Measurements from ENCODE around the gene ABLIM3. TPM values are rescaled to one million over a fixed set of nuclear protein-coding genes. Genes with fewer than 3 reads are reported as not detected.

Gene ABLIM3
- total RNA-seq, 4 donors from 2014 or later = 1.6 to 26.4 (median 5.7) TPM

DNA sequence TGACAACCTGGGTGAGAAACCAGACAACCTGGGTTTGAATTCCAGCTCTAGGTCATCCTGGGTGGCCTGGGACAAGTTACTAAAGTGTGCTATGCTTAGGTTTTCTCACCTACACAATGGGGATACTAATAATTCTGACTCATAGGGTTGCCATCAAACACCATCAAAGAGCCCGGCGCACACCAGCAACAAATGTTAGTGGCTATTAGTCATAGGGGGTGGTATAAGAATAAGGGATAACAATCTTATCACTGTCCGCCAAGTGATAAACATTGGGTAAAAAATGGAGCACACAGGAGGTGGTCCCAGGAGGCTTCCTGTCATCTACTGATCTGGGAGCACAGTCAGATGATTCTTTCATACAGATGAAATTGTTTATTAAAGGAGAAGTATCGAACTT is 68.9 kb downstream of the ABLIM3 start:
- no peak overlapping the region for H3K27ac ChIP-seq
- no peak for TF ChIP-seq POLR2A (IDR thresholded peaks at IDR 0.05)
- TF ChIP-seq, protein P1, sequence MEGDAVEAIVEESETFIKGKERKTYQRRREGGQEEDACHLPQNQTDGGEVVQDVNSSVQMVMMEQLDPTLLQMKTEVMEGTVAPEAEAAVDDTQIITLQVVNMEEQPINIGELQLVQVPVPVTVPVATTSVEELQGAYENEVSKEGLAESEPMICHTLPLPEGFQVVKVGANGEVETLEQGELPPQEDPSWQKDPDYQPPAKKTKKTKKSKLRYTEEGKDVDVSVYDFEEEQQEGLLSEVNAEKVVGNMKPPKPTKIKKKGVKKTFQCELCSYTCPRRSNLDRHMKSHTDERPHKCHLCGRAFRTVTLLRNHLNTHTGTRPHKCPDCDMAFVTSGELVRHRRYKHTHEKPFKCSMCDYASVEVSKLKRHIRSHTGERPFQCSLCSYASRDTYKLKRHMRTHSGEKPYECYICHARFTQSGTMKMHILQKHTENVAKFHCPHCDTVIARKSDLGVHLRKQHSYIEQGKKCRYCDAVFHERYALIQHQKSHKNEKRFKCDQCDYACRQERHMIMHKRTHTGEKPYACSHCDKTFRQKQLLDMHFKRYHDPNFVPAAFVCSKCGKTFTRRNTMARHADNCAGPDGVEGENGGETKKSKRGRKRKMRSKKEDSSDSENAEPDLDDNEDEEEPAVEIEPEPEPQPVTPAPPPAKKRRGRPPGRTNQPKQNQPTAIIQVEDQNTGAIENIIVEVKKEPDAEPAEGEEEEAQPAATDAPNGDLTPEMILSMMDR (IDR thresholded peaks at IDR 0.05) = no peak

DNA sequence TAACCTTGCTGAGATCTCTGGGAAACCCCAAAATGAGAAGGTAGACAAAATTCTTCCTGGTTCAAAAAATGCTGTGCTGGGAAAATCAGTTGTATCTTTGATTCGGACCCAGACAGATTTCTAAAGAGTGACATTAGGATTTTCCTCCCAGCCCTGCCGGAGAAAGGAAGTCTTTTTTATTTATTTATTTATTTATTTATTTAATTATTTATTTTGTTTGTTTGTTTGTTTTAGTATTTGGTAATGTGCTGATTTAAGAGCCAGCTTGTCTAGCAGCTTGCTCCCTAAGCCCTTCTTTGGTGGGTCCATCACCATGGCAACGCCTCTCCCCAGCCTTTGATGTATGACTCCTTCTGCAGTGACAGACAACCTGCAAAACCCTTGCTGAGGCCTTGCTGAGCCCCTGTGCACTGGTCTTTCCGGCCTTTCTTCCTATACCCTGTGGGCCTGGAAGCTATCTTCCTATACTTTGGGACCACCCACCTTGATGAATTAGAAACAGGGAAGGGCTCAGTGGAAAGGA is 69.7 kb downstream of the ABLIM3 start:
- no peaks in the 10 kb centered on the region for H3K27me3 ChIP-seq
- no peaks in the 10 kb centered on the region for H3K9me3 ChIP-seq
- DNase-seq = no peak
- H3K27ac ChIP-seq = peak overlapping the region in 1 of 4 donors; percentile 60
- H3K4me3 ChIP-seq = no peak overlapping the region
- no peaks in the 10 kb centered on the region for H3K4me1 ChIP-seq
- no peaks in the 10 kb centered on the region for H3K36me3 ChIP-seq
- no peak for TF ChIP-seq POLR2A (IDR thresholded peaks at IDR 0.05)
- TF ChIP-seq, protein P1 (IDR thresholded peaks at IDR 0.05) = no peak

More for the DNA sequence above, 68.9 kb downstream of the ABLIM3 start:
- H3K4me1 ChIP-seq = no peaks in the 10 kb centered on the region
- no peak overlapping the region for H3K4me3 ChIP-seq
- DNase-seq = no peak
- H3K27me3 ChIP-seq = no peaks in the 10 kb centered on the region
- no peaks in the 10 kb centered on the region for H3K9me3 ChIP-seq
- H3K36me3 ChIP-seq = no peaks in the 10 kb centered on the region

DNA sequence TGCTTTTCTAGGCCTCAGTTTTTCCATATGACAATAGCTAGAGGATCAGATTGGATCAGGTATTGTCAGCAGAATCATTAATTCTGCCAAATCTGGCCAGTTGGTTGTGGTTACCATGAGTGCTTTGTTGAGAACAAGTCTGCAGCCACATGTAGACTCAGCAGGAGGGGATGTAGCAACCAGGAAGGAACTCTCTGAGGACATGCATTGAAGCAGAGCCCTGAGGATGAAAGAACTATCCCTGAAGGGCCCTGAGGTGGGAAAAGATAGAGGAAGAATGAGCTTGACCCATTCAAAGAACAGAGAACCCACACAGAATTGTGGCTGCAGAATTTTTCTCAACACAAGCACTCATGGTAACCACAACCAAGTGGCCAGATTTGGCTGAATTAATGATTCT is 70.3 kb downstream of the ABLIM3 start:
- H3K4me1 ChIP-seq = no peaks in the 10 kb centered on the region
- H3K27ac ChIP-seq = peak overlapping the region in 1 of 4 donors; percentile 60
- TF ChIP-seq POLR2A (IDR thresholded peaks at IDR 0.05) = no peak
- TF ChIP-seq, protein P1 (IDR thresholded peaks at IDR 0.05) = no peak
- H3K36me3 ChIP-seq = no peaks in the 10 kb centered on the region
- DNase-seq = no peak
- no peaks in the 10 kb centered on the region for H3K9me3 ChIP-seq
- no peak overlapping the region for H3K4me3 ChIP-seq
- H3K27me3 ChIP-seq = no peaks in the 10 kb centered on the region

DNA sequence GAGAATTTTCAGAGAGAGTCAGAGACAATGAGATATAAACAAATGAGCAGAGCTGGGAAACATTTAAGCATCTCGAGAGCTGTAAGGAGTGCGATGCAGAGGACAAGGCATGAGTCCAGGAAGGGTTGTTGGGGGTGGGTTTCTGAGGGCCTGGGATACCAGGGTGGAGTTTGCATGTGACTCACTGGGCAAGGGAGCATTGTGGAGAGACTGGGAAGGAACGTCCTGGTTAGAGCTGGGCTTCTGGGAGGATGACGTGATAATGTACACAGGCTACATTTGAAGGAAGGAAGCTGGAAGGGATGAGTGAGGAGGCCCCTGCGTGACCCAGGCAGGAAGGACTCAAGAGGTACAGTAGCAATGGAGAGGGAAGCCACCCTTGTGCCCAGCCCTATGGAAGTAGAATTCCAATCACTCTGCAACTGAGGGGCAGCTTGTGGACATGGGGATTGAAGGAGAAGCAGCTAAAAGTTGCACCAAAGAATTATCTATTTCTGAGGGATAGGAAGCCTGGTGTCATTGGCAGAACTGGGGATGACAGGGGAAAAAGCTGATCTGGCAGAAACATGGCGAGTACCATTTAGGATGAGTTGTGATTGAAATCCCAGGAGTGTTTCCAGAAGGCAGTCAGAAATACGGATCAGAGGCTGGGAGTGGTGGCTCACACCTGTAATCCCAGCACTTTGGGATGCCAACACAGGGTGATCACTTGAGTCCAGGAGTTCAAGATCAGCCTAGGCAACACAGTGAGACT is 71.1 kb downstream of the ABLIM3 start:
- no peaks in the 10 kb centered on the region for H3K4me1 ChIP-seq
- no peaks in the 10 kb centered on the region for H3K9me3 ChIP-seq
- peak overlapping the region in 2 of 4 donors; percentile 52 to 60 for H3K27ac ChIP-seq
- DNase-seq = no peak
- H3K27me3 ChIP-seq = no peaks in the 10 kb centered on the region
- H3K4me3 ChIP-seq = no peak overlapping the region
- TF ChIP-seq, protein P1 (IDR thresholded peaks at IDR 0.05) = no peak
- TF ChIP-seq POLR2A (IDR thresholded peaks at IDR 0.05) = no peak
- no peaks in the 10 kb centered on the region for H3K36me3 ChIP-seq

DNA sequence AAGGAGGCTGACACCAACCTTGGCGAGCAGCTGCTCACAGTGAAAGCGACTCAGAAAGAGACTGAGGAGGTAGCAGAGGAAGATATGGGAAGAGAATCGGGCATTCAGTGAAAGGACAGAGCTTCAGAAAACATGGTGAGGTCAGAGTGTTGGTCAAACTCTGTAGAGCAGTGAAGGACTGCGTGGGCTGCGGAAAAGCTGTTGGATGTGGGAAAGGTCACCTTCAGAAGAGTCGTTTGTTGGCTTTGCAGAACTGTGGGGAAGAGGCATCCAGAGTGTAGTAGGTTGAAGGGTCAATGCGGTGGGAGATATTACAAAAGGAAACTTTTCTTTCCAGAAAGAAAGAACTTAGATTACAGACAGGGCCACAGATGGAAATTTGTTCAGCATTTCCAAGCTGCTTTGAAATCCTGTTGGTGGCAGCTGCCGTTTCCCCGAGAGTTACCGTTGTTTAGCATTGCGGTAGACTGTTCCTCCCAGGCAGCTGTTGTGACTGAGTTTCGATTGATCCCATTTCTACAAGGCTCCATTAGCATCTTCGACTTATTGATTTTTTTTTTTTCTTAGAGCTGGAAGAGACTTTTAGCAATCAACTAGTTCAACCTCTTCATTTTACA is 72.1 kb downstream of the ABLIM3 start:
- Histone ChIP-seq H3K4me1 (no peaks in the 10 kb centered on the region), H3K9me3 (no peaks in the 10 kb centered on the region), H3K36me3 (no peaks in the 10 kb centered on the region), H3K4me3 (no peak overlapping the region), H3K27ac (no peak overlapping the region), H3K27me3 (no peaks in the 10 kb centered on the region)
- TF ChIP-seq POLR2A (IDR thresholded peaks at IDR 0.05) = no peak
- DNase-seq = no peak

DNA sequence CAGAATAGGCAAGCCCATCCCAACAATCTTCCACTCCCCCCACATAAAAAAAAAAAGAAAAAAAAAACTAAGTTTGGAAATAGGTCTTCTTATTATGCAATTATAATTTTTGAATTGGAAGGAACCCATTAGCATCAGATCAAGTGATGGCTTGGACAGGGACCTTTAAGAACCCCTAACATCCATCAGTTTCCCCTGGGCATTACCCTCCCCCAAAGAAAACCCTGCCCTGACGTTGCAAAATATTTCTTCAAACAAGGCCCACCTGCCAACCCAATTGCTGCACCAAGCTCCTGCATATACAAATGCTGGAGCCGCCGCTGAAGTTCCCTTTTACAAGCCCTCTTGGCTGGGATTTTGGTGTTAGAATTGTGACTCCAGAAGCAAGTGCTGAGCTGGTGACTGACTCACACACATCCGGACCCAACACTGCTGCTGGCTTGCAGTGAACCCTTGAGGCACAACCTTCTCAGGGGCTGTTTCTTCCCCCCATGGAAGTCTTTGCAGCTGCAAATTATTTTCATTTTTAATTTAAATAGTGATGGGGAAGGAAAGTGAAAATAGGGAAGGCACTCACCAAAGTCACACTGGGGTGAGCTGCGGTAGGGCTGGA is 74.3 kb downstream of the ABLIM3 start:
- no peak overlapping the region for H3K4me3 ChIP-seq
- no peaks in the 10 kb centered on the region for H3K27me3 ChIP-seq
- no peaks in the 10 kb centered on the region for H3K9me3 ChIP-seq
- TF ChIP-seq POLR2A (IDR thresholded peaks at IDR 0.05) = no peak
- TF ChIP-seq, protein P1 (IDR thresholded peaks at IDR 0.05) = no peak
- no peaks in the 10 kb centered on the region for H3K4me1 ChIP-seq
- H3K36me3 ChIP-seq = no peaks in the 10 kb centered on the region
- no peak for DNase-seq
- H3K27ac ChIP-seq = peak overlapping the region in 1 of 4 donors; percentile 28

Data from Peyer's patch (tissue), 4 donors.